ENCODE measurements around the gene RSAD1. TPM values are rescaled to one million over a fixed set of nuclear protein-coding genes. Genes with fewer than 3 reads are reported as not detected.

RSAD1 gene
- total and polyA plus RNA-seq, 10 of the 15 experiments (the other 5 are each of a cell fraction or from before 2014, with no cell fraction given) = 2.5 to 28.1 (median 22.6) TPM

DNA sequence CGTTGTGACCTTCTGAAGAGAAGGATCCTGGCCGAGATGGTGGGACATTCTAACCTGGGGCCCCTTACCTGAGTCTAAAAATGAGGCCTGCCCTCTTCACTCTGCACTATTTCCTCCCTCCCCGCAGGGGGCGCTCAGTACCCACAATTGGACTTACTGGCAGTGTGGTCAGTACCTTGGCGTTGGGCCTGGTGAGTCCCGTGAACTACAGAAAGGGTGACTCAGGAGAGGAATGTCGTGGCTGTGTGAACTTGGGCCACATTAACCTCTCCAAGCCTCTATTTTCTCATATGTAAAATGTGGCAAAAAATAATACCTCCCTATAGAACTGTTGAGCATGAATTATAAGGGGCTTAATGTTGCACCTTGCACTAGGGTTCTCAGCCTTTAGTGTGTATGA is 3.9 kb downstream of the RSAD1 start (continued):
- TF ChIP-seq, protein P1, sequence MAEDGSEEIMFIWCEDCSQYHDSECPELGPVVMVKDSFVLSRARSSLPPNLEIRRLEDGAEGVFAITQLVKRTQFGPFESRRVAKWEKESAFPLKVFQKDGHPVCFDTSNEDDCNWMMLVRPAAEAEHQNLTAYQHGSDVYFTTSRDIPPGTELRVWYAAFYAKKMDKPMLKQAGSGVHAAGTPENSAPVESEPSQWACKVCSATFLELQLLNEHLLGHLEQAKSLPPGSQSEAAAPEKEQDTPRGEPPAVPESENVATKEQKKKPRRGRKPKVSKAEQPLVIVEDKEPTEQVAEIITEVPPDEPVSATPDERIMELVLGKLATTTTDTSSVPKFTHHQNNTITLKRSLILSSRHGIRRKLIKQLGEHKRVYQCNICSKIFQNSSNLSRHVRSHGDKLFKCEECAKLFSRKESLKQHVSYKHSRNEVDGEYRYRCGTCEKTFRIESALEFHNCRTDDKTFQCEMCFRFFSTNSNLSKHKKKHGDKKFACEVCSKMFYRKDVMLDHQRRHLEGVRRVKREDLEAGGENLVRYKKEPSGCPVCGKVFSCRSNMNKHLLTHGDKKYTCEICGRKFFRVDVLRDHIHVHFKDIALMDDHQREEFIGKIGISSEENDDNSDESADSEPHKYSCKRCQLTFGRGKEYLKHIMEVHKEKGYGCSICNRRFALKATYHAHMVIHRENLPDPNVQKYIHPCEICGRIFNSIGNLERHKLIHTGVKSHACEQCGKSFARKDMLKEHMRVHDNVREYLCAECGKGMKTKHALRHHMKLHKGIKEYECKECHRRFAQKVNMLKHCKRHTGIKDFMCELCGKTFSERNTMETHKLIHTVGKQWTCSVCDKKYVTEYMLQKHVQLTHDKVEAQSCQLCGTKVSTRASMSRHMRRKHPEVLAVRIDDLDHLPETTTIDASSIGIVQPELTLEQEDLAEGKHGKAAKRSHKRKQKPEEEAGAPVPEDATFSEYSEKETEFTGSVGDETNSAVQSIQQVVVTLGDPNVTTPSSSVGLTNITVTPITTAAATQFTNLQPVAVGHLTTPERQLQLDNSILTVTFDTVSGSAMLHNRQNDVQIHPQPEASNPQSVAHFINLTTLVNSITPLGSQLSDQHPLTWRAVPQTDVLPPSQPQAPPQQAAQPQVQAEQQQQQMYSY (CRISPR knock-in tag; IDR thresholded peaks at IDR 0.05) = no peak
- TF ChIP-seq TCF12 (IDR thresholded peaks at IDR 0.05; ENCODE audit: low read depth, low read length) = no peak
- TF ChIP-seq BACH1 (IDR thresholded peaks at IDR 0.05; ENCODE audit: borderline replicate concordance) = peak; percentile 73; the same call in 1 of the 2 replicates
- TF ChIP-seq, protein P2, sequence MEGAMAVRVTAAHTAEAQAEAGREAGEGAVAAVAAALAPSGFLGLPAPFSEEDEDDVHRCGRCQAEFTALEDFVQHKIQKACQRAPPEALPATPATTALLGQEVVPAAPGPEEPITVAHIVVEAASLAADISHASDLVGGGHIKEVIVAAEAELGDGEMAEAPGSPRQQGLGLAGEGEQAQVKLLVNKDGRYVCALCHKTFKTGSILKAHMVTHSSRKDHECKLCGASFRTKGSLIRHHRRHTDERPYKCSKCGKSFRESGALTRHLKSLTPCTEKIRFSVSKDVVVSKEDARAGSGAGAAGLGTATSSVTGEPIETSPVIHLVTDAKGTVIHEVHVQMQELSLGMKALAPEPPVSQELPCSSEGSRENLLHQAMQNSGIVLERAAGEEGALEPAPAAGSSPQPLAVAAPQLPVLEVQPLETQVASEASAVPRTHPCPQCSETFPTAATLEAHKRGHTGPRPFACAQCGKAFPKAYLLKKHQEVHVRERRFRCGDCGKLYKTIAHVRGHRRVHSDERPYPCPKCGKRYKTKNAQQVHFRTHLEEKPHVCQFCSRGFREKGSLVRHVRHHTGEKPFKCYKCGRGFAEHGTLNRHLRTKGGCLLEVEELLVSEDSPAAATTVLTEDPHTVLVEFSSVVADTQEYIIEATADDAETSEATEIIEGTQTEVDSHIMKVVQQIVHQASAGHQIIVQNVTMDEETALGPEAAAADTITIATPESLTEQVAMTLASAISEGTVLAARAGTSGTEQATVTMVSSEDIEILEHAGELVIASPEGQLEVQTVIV (IDR thresholded peaks at IDR 0.05; ENCODE audit: borderline replicate concordance, partially characterized antibody) = no peak
- no peak for TF ChIP-seq HDAC6 (IDR thresholded peaks at IDR 0.05; ENCODE audit: unreplicated experiment)
- TF ChIP-seq IRF4 (IDR thresholded peaks at IDR 0.05; ENCODE audit: low read depth, low read length) = no peak
- no peak for TF ChIP-seq FOXK2 (IDR thresholded peaks at IDR 0.05)
- no peak for TF ChIP-seq ZNF207 (IDR thresholded peaks at IDR 0.05; ENCODE audit: borderline replicate concordance)
- peak; percentile 88 for TF ChIP-seq RUNX3 (IDR thresholded peaks at IDR 0.05; ENCODE audit: low read length)
- TF ChIP-seq SRF (IDR thresholded peaks at IDR 0.05; ENCODE audit: low read depth in 2 of 2, low read length in 2 of 2) = no peak
- TF ChIP-seq, protein P3, sequence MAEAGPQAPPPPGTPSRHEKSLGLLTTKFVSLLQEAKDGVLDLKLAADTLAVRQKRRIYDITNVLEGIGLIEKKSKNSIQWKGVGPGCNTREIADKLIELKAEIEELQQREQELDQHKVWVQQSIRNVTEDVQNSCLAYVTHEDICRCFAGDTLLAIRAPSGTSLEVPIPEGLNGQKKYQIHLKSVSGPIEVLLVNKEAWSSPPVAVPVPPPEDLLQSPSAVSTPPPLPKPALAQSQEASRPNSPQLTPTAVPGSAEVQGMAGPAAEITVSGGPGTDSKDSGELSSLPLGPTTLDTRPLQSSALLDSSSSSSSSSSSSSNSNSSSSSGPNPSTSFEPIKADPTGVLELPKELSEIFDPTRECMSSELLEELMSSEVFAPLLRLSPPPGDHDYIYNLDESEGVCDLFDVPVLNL (IDR thresholded peaks at IDR 0.05; ENCODE audit: low read depth, low read length) = no peak
- TF ChIP-seq SREBF2 (IDR thresholded peaks at IDR 0.05; ENCODE audit: low read length) = no peak
- no peak for TF ChIP-seq ZNF384 (IDR thresholded peaks at IDR 0.05; ENCODE audit: borderline replicate concordance, low read depth, low read length)
- TF ChIP-seq TCF7 (IDR thresholded peaks at IDR 0.05; ENCODE audit: borderline replicate concordance) = no peak
- no peak for TF ChIP-seq MTA2 (IDR thresholded peaks at IDR 0.05; ENCODE audit: low read depth)
- no peak for TF ChIP-seq ZSCAN29 (IDR thresholded peaks at IDR 0.05)
- TF ChIP-seq, protein P4, sequence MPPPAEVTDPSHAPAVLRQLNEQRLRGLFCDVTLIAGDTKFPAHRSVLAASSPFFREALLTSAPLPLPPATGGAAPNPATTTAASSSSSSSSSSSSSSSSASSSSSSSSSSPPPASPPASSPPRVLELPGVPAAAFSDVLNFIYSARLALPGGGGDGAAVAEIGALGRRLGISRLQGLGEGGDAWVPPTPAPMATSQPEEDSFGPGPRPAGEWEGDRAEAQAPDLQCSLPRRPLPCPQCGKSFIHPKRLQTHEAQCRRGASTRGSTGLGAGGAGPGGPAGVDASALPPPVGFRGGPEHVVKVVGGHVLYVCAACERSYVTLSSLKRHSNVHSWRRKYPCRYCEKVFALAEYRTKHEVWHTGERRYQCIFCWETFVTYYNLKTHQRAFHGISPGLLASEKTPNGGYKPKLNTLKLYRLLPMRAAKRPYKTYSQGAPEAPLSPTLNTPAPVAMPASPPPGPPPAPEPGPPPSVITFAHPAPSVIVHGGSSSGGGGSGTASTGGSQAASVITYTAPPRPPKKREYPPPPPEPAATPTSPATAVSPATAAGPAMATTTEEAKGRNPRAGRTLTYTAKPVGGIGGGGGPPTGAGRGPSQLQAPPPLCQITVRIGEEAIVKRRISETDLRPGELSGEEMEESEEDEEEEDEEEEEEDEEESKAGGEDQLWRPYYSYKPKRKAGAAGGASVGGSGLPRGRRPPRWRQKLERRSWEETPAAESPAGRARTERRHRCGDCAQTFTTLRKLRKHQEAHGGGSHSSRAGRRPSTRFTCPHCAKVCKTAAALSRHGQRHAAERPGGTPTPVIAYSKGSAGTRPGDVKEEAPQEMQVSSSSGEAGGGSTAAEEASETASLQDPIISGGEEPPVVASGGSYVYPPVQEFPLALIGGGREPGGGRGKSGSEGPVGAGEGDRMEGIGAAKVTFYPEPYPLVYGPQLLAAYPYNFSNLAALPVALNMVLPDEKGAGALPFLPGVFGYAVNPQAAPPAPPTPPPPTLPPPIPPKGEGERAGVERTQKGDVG (CRISPR knock-in tag; IDR thresholded peaks at IDR 0.05) = no peak
- TF ChIP-seq BMI1 (IDR thresholded peaks at IDR 0.05; ENCODE audit: borderline replicate concordance) = no peak
- TF ChIP-seq, protein P5, sequence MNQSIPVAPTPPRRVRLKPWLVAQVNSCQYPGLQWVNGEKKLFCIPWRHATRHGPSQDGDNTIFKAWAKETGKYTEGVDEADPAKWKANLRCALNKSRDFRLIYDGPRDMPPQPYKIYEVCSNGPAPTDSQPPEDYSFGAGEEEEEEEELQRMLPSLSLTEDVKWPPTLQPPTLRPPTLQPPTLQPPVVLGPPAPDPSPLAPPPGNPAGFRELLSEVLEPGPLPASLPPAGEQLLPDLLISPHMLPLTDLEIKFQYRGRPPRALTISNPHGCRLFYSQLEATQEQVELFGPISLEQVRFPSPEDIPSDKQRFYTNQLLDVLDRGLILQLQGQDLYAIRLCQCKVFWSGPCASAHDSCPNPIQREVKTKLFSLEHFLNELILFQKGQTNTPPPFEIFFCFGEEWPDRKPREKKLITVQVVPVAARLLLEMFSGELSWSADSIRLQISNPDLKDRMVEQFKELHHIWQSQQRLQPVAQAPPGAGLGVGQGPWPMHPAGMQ (IDR thresholded peaks at IDR 0.05; ENCODE audit: borderline replicate concordance) = no peak
- TF ChIP-seq PML (IDR thresholded peaks at IDR 0.05; ENCODE audit: low read length) = no peak
- no peak for TF ChIP-seq BCL11A (IDR thresholded peaks at IDR 0.05; ENCODE audit: low read depth, low read length)

All from GM12878 (cell line).